ENCODE measurements around the gene SBF2.
A peak's percentile ranks its signal among the peaks of the same experiment; 100 is the strongest.
"Not testable (repeated sequence)": the region's sequence is repeated elsewhere in the genome, so short reads cannot be mapped to it uniquely, and the experiment has no call there.

The SBF2 gene

GRCh38 chr11:9903579-9903978, 390.4 kb downstream of the SBF2 start:
- H3K4me3 ChIP-seq: no peak overlapping the region
- H3K4me1 ChIP-seq: peaks cover 44% of the 10 kb centered on the region
- H3K27me3 ChIP-seq (ENCODE audit: low read depth): no peaks in the 10 kb centered on the region
- in situ Hi-C loops (cut with MboI; ENCODE audit: low sequenced_read_pairs): no loop called here
- DNase-seq (ENCODE audit: low spot score in 2 of 2): no peak
- H3K9me3 ChIP-seq: no peaks in the 10 kb centered on the region
- H3K36me3 ChIP-seq (replicated peaks): no peaks in the 10 kb centered on the region

- peak; percentile 63 to 92 for DNase-seq (ENCODE audit: low spot score in 2 of 2)
- H3K4me1 ChIP-seq: peaks cover 33% of the 10 kb centered on the region
- in situ Hi-C loops (cut with MboI; ENCODE audit: low sequenced_read_pairs): no loop called here
These were observed 392.1 kb downstream of the SBF2 start for GRCh38 chr11:9901943-9902342.

GRCh38 chr11:9900253-9900652, 393.8 kb downstream of the SBF2 start:
- H3K9me3 ChIP-seq; H3K36me3 ChIP-seq (replicated peaks); H3K4me3 ChIP-seq; H3K27me3 ChIP-seq (ENCODE audit: low read depth); DNase-seq (ENCODE audit: low spot score in 2 of 2); in situ Hi-C loops (cut with MboI; ENCODE audit: low sequenced_read_pairs): not testable (repeated sequence)
- H3K4me1 ChIP-seq: peaks cover 18% of the 10 kb centered on the region

More at GRCh38 chr11:9901943-9902342, 392.1 kb downstream of the SBF2 start:
- Histone ChIP-seq H3K9me3 (no peaks in the 10 kb centered on the region), H3K27me3 (ENCODE audit: low read depth) (no peaks in the 10 kb centered on the region), H3K36me3 (replicated peaks) (no peaks in the 10 kb centered on the region), H3K4me3 (no peak overlapping the region)

- Histone ChIP-seq H3K4me3 (no peak overlapping the region), H3K4me1 (peaks cover 14% of the 10 kb centered on the region), H3K9me3 (no peaks in the 10 kb centered on the region), H3K36me3 (replicated peaks) (no peaks in the 10 kb centered on the region; the same call in 1 of the 2 replicates), H3K27me3 (ENCODE audit: low read depth) (no peaks in the 10 kb centered on the region)
- DNase-seq (ENCODE audit: low spot score in 2 of 2): no peak
- in situ Hi-C loops (cut with MboI; ENCODE audit: low sequenced_read_pairs): no loop called here
These were observed 394.3 kb downstream of the SBF2 start for GRCh38 chr11:9899676-9900075.

GRCh38 chr11:9896902-9897301, 397.1 kb downstream of the SBF2 start:
- H3K36me3 ChIP-seq (replicated peaks): no peaks in the 10 kb centered on the region; the same call in 1 of the 2 replicates
- H3K9me3 ChIP-seq: no peaks in the 10 kb centered on the region
- H3K27me3 ChIP-seq (ENCODE audit: low read depth): no peaks in the 10 kb centered on the region
- H3K4me1 ChIP-seq: peaks cover 8% of the 10 kb centered on the region
- no peak for DNase-seq (ENCODE audit: low spot score in 2 of 2)
- no peak overlapping the region for H3K4me3 ChIP-seq
- in situ Hi-C loops (cut with MboI; ENCODE audit: low sequenced_read_pairs): no loop called here

GRCh38 chr11:9895006-9895405, 399.0 kb downstream of the SBF2 start:
- Histone ChIP-seq H3K36me3 (replicated peaks) (no peaks in the 10 kb centered on the region; the same call in 1 of the 2 replicates), H3K27me3 (ENCODE audit: low read depth) (no peaks in the 10 kb centered on the region), H3K4me3 (no peak overlapping the region), H3K4me1 (peaks cover 4% of the 10 kb centered on the region; the same call in 1 of the 2 replicates), H3K9me3 (no peaks in the 10 kb centered on the region)
- no peak for DNase-seq (ENCODE audit: low spot score in 2 of 2)
- in situ Hi-C loops (cut with MboI; ENCODE audit: low sequenced_read_pairs): no loop called here

GRCh38 chr11:9893474-9893873, 400.5 kb downstream of the SBF2 start:
- no peak for DNase-seq (ENCODE audit: low spot score in 2 of 2)
- Histone ChIP-seq H3K27me3 (ENCODE audit: low read depth) (no peaks in the 10 kb centered on the region), H3K4me1 (peaks cover 4% of the 10 kb centered on the region; the same call in 1 of the 2 replicates), H3K4me3 (no peak overlapping the region), H3K9me3 (no peaks in the 10 kb centered on the region), H3K36me3 (replicated peaks) (no peaks in the 10 kb centered on the region; the same call in 1 of the 2 replicates)
- in situ Hi-C loops (cut with MboI; ENCODE audit: low sequenced_read_pairs): no loop called here

GRCh38 chr11:9888938-9889337, 405.1 kb downstream of the SBF2 start:
- Histone ChIP-seq H3K4me3 (no peak overlapping the region), H3K36me3 (replicated peaks) (no peaks in the 10 kb centered on the region), H3K27me3 (ENCODE audit: low read depth) (no peaks in the 10 kb centered on the region), H3K4me1 (peaks cover 4% of the 10 kb centered on the region; the same call in 1 of the 2 replicates), H3K9me3 (no peaks in the 10 kb centered on the region)
- no peak for DNase-seq (ENCODE audit: low spot score in 2 of 2)
- in situ Hi-C loops (cut with MboI; ENCODE audit: low sequenced_read_pairs): no loop called here

- no peak overlapping the region for H3K4me3 ChIP-seq
- H3K36me3 ChIP-seq (replicated peaks): no peaks in the 10 kb centered on the region
- no peaks in the 10 kb centered on the region for H3K27me3 ChIP-seq (ENCODE audit: low read depth)
- no peaks in the 10 kb centered on the region for H3K9me3 ChIP-seq
- in situ Hi-C loops (cut with MboI; ENCODE audit: low sequenced_read_pairs): no loop called here
- peaks cover 7% of the 10 kb centered on the region for H3K4me1 ChIP-seq
- no peak for DNase-seq (ENCODE audit: low spot score in 2 of 2)
These were observed 406.5 kb downstream of the SBF2 start for GRCh38 chr11:9887472-9887871.

- in situ Hi-C loops (cut with MboI; ENCODE audit: low sequenced_read_pairs): no loop called here
- H3K9me3 ChIP-seq: no peaks in the 10 kb centered on the region
- H3K4me3 ChIP-seq: no peak overlapping the region
- H3K27me3 ChIP-seq (ENCODE audit: low read depth): no peaks in the 10 kb centered on the region
- H3K4me1 ChIP-seq: peaks cover 14% of the 10 kb centered on the region
- DNase-seq (ENCODE audit: low spot score in 2 of 2): no peak
- no peaks in the 10 kb centered on the region for H3K36me3 ChIP-seq (replicated peaks)
These were observed 407.4 kb downstream of the SBF2 start for GRCh38 chr11:9886595-9886994.

- in situ Hi-C loops (cut with MboI; ENCODE audit: low sequenced_read_pairs): no loop called here
- Histone ChIP-seq H3K4me3 (no peak overlapping the region), H3K36me3 (replicated peaks) (no peaks in the 10 kb centered on the region), H3K4me1 (peaks cover 23% of the 10 kb centered on the region), H3K27me3 (ENCODE audit: low read depth) (no peaks in the 10 kb centered on the region), H3K9me3 (no peaks in the 10 kb centered on the region)
- no peak for DNase-seq (ENCODE audit: low spot score in 2 of 2)
These were observed 409.4 kb downstream of the SBF2 start for GRCh38 chr11:9884601-9885000.

GRCh38 chr11:9880657-9881056, 413.4 kb downstream of the SBF2 start:
- in situ Hi-C loops (cut with MboI; ENCODE audit: low sequenced_read_pairs): no loop called here
- no peaks in the 10 kb centered on the region for H3K36me3 ChIP-seq (replicated peaks)
- peaks cover 49% of the 10 kb centered on the region for H3K4me1 ChIP-seq
- H3K4me3 ChIP-seq: no peak overlapping the region
- H3K27me3 ChIP-seq (ENCODE audit: low read depth): no peaks in the 10 kb centered on the region
- H3K9me3 ChIP-seq: no peaks in the 10 kb centered on the region
- peak in 1 of 2 experiments; percentile 34 for DNase-seq (ENCODE audit: low spot score in 2 of 2)

- Histone ChIP-seq H3K4me3 (no peak overlapping the region), H3K9me3 (no peaks in the 10 kb centered on the region), H3K4me1 (peaks cover 57% of the 10 kb centered on the region), H3K27me3 (ENCODE audit: low read depth) (no peaks in the 10 kb centered on the region), H3K36me3 (replicated peaks) (no peaks in the 10 kb centered on the region)
- in situ Hi-C loops (cut with MboI; ENCODE audit: low sequenced_read_pairs): no loop called here
- DNase-seq (ENCODE audit: low spot score in 2 of 2): peak in 1 of 2 experiments; percentile 77
These were observed 415.1 kb downstream of the SBF2 start for GRCh38 chr11:9878936-9879335.

- Histone ChIP-seq H3K4me1 (peaks cover 47% of the 10 kb centered on the region), H3K4me3 (no peak overlapping the region), H3K9me3 (no peaks in the 10 kb centered on the region), H3K27me3 (ENCODE audit: low read depth) (no peaks in the 10 kb centered on the region), H3K36me3 (replicated peaks) (no peaks in the 10 kb centered on the region)
- in situ Hi-C loops (cut with MboI; ENCODE audit: low sequenced_read_pairs): no loop called here
- no peak for DNase-seq (ENCODE audit: low spot score in 2 of 2)
These were observed 417.7 kb downstream of the SBF2 start for GRCh38 chr11:9876331-9876730.

- DNase-seq (ENCODE audit: low spot score in 2 of 2): no peak
- H3K36me3 ChIP-seq (replicated peaks): no peaks in the 10 kb centered on the region
- H3K27me3 ChIP-seq (ENCODE audit: low read depth): no peaks in the 10 kb centered on the region
- no peak overlapping the region for H3K4me3 ChIP-seq
- in situ Hi-C loops (cut with MboI; ENCODE audit: low sequenced_read_pairs): no loop called here
- H3K4me1 ChIP-seq: peaks cover 42% of the 10 kb centered on the region
- H3K9me3 ChIP-seq: no peaks in the 10 kb centered on the region
These were observed 418.2 kb downstream of the SBF2 start for GRCh38 chr11:9875862-9876261.
